Ovary (tissue), 3 donors: ENCODE results near the gene ABCA8.

Experiments used
- CTCF ChIP-seq, 3 donors: fragments of 450-650 bp in 2 of 3; fragments of 200-600 bp in 1 of 3; IDR thresholded peaks; one replicate each; pipeline versions ENCODE4 v1.5.1 to v1.8.0; 2016 to 2022; ENCODE audit warnings: antibody characterized with exemption in 3 of 3, mild to moderate bottlenecking in 1 of 3
- EP300 ChIP-seq: sonication (generic); formaldehyde crosslinking; IDR thresholded peaks from one replicate; pipeline ENCODE4 v1.6.1; 2017; ENCODE audit warnings: antibody characterized with exemption
- POLR2A ChIP-seq: fragments of 450-650 bp; IDR thresholded peaks from one replicate; pipeline ENCODE4 v1.6.1; 2017; ENCODE audit warnings: antibody characterized with exemption, mild to moderate bottlenecking, moderate library complexity
- donor health status: DM: no; HTN: no; CAD: no.

- TF ChIP-seq CTCF (IDR thresholded peaks at IDR 0.05), result no peak
- no peak for TF ChIP-seq POLR2A
- no peak for TF ChIP-seq EP300
Observed at GRCh38 chr17:68993112-68993511, 37.9 kb upstream of the ABCA8 start.
